ENCODE data around the gene NPEPL1. TPM values are rescaled to one million over a fixed set of nuclear protein-coding genes. Genes with fewer than 3 reads are reported as not detected.

The NPEPL1 gene
- total and polyA plus RNA-seq, 2 of the 8 experiments (the other 6 are each of a cell fraction or from before 2014, with no cell fraction given): 12.4 to 26.8 TPM

- TF ChIP-seq CHD7 (IDR thresholded peaks at IDR 0.05; ENCODE audit: insufficient replicate concordance, low read length) (no peak), NANOG (IDR thresholded peaks at IDR 0.05; ENCODE audit: insufficient read depth, low read depth, low read length, poor library complexity, severe bottlenecking) (no peak), POLR2A (IDR thresholded peaks at IDR 0.05; ENCODE audit: control extremely low read depth in 1 of 2, low read depth in 2 of 2, low read length in 2 of 2) (no peak), RNF2 (IDR thresholded peaks at IDR 0.05; ENCODE audit: borderline replicate concordance, low read depth, low read length, missing control alignments, poor library complexity, severe bottlenecking) (no peak), RAD21 (IDR thresholded peaks at IDR 0.05 in 1 of 2, conservative IDR thresholded peaks at IDR 0.05 in 1 of 2; ENCODE audit: low read depth in 2 of 2, low read length in 2 of 2) (no peak), TAF7 (optimal IDR thresholded peaks at IDR 0.05; ENCODE audit: borderline replicate concordance, low read depth, low read length) (no peak), SIRT6 (IDR thresholded peaks at IDR 0.05; ENCODE audit: low read length) (no peak)
Measured at GRCh38 chr20:58731192-58731591, 38.6 kb downstream of the NPEPL1 start (continued).

Measured in H1 (cell line).